ENCODE measurements around the gene ARHGEF38.
A peak's percentile ranks its signal among the peaks of the same experiment; 100 is the strongest.

ARHGEF38 gene, protein sequence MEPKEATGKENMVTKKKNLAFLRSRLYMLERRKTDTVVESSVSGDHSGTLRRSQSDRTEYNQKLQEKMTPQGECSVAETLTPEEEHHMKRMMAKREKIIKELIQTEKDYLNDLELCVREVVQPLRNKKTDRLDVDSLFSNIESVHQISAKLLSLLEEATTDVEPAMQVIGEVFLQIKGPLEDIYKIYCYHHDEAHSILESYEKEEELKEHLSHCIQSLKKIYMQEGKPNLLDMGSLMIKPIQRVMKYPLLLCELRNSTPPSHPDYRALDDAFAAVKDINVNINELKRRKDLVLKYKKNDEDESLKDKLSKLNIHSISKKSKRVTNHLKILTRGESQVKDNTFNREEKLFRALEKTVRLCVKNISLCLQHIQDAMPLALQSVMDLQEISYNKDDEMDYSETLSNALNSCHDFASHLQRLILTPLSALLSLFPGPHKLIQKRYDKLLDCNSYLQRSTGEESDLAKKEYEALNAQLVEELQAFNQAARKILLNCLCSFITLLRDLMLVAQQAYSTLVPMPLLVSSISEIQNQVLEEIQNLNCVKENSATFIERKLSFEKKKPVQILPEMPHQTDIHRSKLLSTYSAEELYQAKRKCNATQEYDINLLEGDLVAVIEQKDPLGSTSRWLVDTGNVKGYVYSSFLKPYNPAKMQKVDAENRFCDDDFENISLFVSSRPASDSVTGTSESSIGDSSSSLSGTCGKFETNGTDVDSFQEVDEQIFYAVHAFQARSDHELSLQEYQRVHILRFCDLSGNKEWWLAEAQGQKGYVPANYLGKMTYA

DNA sequence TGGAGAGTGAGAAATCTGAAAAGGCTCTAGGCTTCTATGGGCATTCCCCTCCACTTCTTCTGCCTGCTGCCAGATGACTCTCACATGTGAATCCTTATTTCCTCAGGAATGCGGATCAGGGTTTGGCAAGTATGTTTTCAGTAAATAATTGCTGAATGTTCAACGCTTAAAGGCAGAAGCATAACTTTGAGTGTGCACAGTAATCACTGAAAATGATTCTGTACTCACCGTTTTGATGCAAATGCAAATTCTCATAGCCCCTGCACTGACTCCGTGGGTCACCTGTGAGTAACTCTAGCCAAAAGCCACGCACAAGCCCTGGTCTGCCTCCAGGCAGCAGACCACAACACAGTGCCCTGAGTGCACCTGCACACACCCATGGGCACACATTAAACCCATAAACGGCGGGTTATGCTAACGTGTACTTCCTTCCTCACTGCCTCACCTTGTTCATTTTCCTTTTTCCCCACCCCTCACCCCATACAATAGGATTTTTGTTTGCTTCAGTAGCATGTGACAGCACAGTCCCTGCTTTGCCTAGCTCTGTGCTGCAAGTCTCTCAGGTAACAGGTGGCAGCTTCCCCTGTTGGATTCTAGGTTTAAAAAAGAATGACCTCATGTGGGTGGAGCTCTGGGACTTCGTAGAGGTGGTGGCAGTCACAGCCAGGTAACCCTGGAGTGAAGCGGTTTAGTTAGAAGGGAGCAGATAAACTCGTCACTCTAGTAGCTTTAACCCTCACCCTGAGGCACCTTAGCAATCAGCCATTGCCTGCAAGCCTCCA, at the start of gene ARHGEF38:
TSS of gene ARHGEF38 (plus strand) at position 656 of the 782 bp plus-strand sequence. CDS start 146 bp downstream, outside the sequence.
- DNase-seq: peak; percentile 63

DNA sequence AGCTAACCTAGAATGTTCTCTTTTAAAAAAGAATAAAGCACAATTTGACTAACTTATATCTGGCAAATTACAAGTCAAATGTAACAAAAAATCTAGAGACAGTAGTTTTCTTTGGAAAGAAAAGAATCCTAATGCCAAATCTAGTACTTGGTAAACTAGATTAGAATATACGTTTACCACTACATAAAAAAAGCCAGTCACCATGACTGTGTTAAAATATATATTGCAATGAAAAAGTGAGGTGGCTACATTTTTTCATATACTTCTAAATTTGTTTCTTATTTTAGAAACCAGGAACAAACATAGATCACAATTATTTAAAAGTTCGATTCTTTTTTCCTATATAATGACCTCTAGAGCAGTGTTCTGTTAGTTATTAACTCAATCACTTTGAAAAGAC, 48.9 kb upstream of the ARHGEF38 start:
- no peak for DNase-seq

DNA sequence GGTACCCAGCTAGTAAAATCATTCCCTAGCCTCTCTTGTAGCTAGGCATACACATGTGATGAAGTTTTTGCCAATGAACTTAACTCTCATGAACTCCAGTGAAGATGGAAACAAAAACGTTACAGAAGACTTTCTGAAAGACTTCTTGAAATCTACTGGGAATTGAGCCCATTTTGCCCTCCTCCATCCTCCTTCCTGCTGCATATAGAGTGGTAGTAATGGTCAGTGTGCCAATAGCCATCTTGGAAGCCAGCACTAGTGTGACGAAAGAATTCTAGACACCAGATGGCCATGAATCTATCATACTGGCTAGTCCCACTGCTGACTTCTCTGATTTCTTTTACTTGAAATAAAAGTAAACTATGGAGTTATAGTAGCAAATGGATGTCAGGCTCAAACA, 47.7 kb upstream of the ARHGEF38 start:
- no peak for DNase-seq

DNA sequence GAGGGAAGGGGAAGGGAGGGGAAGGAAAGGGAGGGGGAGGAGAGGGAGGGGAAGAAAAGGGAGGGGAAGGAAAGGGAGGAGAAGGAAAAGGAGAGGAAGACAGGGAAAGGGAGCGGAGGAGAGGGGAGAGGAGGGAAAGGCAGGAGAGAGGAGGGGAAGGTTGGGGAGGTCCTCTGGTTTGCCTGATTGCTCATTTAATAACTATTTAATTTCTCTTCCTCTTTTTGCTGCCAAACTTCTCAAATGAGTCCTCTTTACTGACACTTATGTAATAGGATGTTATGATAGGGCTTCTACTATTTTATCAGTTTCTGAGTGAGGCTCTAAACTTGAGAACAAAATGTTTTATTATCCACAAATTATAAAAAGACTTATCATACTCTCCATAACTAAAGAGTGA, 43.1 kb upstream of the ARHGEF38 start:
- no peak for DNase-seq

DNA sequence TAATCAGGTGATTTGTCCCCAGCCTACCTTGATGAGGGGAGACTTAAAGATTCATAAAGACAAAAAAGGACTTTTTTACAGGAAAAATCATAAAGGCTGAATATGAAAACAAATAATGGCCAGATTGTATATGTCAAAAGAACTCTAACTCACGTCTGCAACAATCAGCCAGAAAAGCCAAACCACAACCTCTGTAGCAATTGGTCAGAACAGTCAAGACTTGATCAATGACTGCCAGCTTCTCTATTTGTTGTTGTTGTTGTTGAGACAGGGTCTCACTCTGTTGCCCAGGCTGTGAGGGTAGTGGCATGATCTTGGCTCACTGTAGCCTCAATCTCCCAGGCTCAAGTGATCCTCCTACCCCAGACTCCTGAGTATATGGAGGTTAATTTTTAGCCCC, 42.7 kb upstream of the ARHGEF38 start:
- DNase-seq: no peak

DNA sequence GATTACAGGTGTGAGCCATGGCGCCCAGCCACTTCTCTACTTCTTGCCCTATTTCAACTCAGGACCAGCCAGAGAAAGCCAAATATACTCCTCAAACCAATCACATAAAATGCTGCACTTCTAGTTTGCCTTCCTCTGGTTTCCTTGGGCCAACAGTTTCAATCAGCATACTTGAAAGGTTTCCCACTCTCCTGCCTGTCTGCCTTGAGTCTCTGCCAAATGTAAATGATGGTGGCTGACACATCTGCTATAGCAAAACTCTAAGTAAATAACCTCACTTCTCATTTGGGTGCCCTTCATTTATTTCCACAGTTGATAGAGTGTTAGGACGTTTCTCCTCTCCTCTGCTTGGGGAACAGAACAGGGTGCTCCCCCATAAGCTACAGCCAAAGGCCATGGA, 42.2 kb upstream of the ARHGEF38 start:
- no peak for DNase-seq

DNA sequence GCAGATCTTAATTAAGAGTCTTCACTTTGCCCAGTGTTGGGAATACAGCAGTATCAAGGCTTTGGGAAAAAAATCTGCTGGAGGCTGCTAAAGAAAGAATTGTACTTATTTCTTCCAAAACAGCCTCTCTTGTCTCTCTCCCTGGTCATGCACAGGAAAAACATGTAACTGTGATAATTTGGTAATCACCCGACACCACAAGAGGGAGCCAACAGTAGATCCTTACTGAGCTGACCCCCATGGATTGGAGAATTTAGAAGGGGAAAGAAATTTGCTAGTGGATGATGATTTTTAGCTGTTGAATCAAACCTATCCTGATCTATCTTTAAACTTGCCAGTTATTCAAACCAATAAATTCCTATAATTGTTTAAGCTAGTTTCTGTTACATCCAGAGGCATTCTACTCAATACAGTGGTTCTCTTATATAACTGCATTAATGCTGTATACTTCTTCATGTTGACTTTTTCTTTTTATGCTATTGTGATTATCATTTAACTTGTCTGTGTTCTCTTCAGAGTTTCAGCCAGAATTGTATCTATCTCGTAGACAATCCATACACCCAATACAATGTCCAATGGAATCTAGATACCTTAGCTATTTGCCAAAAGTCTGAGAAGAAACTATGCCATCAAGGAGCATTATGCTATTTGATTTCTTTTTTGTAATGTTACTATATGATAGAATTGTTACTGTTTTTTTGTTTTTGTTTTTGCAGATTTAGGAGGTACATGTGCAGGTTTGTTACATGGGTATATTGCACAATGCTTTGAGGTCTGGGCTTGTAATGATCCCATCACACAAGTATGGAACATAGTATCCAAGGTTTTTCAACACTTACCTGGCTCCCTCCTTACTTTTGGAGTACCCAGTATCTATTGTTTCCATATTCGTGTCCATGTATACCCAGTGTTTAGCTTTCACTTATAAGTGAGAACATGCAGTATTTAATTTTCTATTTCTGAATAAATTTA, 31.3 kb upstream of the ARHGEF38 start:
- DNase-seq: peak; percentile 34

DNA sequence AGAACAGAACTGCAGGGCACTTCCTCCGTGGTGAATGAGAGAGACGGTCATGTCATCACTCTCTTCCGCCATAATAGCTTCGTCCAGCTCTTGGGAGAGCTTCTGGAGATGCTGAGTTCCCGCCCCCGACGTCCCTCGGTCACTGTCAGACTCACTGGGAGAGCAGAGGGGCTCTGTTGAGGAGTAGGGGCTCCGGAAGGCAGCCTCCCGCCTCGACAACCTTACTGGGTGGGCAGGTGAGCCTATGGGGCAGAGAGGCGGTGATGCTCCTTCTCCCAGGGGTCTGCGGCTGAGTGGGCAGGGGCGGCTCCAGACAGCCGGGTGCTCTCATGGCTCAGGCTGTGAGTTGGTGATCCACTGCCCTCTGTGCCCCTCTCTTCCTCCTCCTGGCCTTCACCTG, 25.8 kb upstream of the ARHGEF38 start:
- no peak for DNase-seq

DNA sequence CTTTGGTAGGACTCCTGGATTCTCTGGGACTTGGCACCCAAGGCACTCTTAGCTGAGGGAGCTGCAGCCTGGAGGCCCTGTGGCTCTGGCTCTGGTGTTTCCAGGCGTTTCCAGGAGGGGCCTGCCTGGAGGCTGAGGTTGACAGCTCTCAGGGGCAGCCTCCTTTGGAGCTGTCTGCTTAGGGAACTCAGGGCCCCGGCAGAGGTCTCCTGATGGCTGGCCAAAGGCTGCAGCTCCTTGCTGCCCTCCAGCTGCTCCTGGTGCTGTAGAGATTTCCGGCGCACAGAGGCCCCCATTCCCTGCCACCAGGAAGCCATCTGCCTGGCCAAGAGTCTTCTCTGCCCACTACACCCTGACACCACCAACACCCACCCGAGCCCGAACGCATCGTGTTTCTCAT, 25.3 kb upstream of the ARHGEF38 start:
- DNase-seq: no peak

DNA sequence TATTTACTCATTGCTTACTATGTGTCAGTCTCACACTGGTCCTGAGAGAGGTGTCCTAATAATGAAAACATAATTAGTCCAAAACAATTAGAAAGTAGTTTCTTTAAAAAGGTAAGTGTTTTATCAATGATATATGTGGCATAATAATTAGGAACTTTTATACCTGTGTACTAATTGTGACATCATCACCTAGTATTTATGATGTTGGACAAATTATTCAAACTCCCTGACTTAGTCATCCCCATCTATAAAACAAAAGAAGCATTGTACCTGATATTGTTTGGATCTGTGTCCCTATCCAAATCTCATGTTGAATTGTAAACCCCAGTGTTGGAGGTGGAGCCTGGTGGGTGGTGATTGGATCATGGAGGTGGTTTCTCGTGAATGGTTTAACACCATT, 15.8 kb upstream of the ARHGEF38 start:
- no peak for DNase-seq

DNA sequence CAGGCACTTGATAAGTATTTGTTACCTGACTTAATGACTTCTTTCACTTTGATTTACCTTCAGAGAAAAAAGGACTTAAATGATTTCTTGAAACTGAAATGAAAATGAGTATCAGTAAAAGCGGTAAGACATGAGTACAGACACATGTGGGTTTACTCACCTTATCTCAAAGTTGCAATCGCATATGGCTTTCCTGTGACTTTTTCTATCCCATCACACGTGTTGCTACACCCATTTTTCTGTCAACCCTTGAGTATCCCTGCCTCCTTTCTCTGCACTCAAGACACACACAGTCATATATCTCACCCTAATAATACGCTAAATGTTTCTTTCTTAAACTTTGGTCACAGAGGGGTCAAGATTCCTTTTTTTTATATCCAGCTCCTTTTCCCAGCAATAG, 11.0 kb upstream of the ARHGEF38 start:
- DNase-seq: no peak

DNA sequence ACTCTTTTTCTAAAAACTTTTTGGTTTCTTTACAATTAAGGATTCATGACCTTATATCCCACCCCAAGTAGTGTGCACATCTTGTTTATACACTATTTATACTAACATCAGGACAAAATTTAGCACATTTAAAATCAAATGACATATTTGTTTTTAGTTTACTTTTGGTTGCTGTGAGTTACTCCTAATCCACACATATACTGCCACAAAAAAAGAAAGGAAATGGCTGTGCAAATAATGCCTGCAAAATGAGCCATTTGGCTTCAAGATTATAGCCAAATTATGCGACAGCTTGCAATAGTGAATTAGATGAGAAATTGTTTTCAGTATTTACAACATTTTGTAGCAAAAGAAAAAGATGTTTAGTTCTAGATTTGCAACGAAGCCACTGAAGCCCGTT, 10.4 kb upstream of the ARHGEF38 start:
- DNase-seq: no peak

DNA sequence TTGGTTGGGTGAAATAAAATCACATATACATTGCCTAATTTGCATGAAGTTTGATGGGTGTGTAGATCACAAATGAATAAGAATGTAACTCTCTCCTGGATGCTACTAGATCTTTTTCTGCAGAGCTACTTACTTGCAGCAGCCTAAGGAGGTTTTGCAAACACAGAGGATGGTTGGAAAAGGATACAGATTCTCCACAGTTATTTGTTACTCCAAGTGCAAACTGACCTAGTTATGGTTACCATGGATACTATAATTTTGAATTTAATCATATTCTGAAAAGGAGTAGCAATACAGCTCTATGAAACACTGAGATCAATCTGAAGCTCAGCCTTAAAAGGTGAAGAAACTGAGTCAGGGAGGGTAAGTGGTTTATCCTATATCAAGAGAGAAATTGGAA, 9.1 kb upstream of the ARHGEF38 start:
- DNase-seq: no peak

DNA sequence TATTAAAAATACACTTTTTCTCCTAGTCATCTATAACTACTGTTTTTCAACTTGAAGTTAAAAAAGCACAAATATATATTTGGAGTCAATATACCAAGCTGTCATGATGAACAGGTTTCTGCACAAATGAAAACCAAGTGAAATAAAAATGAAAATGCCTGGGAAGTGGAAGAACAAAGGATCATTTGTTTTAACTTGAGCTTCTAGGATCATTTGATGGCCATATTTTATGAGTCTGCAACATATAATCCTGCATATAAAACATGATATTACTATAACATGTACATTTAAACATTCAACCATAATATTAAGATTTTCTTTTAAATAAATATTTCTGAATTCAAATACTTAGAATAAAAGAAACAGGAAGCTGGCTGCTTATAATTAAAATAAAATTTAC, 8.5 kb upstream of the ARHGEF38 start:
- DNase-seq: no peak

DNA sequence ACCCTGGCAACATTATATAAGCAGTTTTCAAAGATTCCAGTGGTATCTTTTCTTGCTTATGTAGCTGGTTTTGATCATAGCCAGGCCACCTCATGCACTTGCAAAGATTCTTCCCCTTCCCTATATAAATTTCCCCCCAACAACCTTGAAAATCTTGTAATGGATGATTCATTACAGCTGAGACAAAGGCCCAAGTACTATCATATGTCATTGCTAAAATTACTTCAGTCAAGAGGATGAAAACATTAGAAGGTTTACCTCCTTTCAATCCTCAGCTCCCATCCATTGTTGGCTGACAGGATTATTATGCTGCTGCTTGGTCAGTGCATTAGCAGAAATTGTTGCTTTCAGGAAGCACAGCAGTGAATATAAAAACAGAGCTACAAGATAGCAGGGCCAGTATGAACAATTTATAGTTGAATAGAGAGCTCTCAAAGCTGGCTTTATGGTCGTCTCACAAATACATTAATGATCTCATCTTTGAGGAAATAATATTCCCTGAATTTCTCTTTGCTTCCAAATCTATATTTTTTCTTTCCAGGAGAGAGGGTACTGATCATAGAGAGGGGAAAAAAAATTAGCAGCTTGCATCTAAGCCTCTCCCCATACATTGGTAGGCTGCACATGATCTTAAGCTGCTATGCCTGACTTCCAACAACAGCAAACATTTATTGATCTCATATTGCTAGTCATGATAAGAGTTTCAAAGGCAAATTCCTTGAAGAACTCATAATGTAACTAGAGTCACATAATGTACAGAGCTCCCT, 7.7 kb upstream of the ARHGEF38 start:
- DNase-seq: no peak

DNA sequence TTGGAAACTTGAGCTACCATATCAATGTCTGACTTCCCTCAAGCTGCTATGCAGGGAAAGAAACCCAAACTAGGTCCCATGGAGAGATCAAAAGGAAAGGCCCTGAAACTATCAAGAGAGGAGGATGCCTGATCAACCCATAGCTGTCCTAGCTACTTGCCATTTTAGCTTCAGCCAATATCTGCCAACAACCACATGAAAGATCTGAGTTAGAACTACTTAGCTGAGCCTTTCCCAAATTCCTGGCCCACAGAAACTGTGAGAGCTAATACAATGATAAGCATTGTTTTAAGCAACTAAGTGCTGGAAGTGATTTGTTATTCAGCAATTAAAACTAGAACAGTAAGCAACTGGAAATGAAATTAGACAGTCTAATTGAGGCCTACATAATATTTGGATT, 6.3 kb upstream of the ARHGEF38 start:
- no peak for DNase-seq

DNA sequence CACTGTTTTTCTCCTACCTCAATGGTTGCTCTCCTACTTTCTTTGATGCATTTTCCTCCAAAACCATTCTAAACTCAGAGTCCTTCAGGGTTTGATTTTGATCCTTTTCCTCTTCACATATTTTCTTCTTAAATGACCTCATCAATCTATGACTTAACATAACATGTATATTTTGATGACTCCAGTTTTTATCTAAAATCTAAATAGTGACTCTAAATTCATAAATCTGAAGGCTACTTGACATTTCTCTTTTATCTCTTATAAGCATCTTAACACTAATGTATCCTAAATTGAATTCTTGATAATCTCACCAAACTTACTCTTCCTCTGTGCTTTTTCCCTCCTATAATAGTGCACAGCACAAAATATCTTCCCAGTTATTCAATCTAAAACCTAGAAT, 4.7 kb upstream of the ARHGEF38 start:
- no peak for DNase-seq

DNA sequence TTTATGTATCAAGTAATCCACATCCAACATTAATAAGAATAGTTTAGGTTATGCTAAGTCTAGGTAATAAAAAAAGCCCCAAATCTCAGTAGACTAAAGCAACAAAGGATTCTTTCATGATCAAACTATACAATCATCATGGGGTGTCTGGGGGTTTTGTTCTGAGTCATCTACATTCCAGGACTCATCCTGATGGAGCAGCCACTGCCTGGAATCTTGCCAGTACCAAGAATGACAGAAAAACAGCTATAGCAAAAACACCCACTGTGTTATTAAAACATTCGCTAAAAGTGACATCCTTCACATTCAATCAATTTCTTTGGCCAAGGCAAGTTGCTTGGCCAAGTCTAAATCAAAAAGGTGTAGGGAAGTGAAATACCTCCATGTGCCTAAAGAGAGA, 3.9 kb upstream of the ARHGEF38 start:
- DNase-seq: no peak

DNA sequence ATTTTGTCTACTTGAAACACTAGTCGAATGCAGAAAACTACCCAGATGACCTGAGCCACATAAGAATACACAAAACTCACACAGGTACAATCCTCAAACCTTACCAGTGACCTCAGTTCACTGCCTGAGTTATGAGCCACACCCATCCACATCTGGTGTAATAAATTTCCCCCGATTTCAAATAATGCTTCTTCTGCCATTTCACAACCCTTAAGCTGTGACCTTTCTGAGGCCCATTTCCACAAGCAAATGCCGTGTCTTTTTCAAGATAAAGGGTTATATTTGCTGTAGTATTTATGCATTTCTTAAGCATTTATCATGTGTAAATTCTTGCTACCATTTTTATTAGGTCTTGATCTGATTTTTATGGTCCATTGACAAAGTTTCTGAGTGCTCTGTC, 1.8 kb upstream of the ARHGEF38 start:
- DNase-seq: no peak

DNA sequence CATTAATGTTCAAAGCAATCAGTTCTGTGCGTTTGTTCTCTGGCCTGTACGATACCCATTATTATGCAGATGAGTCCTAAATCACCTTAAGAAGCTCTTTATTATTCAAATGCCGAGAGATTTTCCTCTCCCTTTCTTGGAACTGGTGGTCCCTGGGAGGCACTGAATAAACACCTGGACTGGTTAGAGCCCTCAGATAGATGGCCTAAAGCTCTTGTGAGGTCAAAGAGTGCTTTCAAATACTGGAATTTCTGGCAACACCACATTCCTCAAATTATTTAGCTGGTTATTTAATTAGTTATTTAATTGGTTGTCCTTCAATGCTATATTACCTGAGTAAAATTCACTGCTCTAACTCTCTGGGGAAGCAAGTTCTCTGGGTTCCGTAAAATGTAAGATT, 3.0 kb downstream of the ARHGEF38 start:
- no peak for DNase-seq

DNA sequence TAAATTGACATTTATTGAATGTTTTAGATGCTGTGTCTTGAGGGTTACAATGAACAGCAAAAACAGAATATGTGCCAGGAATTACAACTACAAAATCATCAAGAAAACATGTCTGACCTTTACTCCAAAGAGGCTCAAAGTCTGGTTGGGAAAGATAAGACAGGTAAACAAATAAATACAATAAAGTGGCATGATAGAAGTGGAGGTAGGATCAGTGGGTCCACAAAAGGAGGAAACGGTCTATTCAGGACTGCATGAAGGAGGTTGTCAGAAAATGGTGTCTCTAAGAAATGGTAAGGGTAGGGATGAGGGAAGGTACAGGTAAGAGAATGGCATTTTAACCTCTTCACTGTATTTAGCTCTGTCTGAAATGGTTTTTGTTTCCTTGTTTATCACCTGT, 3.8 kb downstream of the ARHGEF38 start:
- DNase-seq: no peak

DNA sequence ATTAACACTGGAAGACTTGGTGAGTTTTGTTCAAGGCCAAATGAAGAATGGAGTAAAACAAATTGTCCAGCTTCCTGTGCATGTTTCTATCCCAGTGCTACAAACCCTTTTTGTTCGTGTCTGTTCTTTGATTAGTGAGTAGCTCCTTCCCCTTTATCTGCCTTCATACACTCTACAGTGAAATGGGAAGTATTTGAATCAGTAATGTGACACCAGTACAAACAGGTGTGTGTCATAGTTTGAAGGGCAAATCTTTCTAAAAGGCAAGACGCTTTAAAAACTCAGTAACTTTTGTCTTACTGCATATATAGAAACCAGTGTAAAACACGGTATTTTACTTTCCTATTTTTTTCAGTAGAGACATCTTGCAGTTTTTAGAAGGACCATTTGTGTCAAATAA, 5.9 kb downstream of the ARHGEF38 start:
- DNase-seq: no peak

All from COR-L47 (cell line).